A673 (cell line): ENCODE measurements around the gene DDX51.
"Not testable (repeated sequence)": the region's sequence is repeated elsewhere in the genome, so short reads cannot be mapped to it uniquely, and the experiment has no call there.

ENCODE experiments used
- EZH2 ChIP-seq: fragments of 200-600 bp; sonication (generic); IDR thresholded peaks from 2 replicates; pipeline ENCODE4 v1.6.1; 2017; ENCODE audit warnings: borderline replicate concordance, low read depth, mild to moderate bottlenecking, mixed read lengths, antibody characterized with exemption, low read length; ENCODE audit not compliant: poor library complexity, severe bottlenecking
- TF ChIP-seq, protein P1 (sequence below): fragments of 300-800, 200-600 bp; sonication (generic); conservative IDR thresholded peaks from 2 replicates; pipeline ENCODE4 v1.5.1; 2017; ENCODE audit warnings: low read depth, mild to moderate bottlenecking, antibody characterized with exemption, low read length, moderate library complexity, mixed read lengths

DNA sequence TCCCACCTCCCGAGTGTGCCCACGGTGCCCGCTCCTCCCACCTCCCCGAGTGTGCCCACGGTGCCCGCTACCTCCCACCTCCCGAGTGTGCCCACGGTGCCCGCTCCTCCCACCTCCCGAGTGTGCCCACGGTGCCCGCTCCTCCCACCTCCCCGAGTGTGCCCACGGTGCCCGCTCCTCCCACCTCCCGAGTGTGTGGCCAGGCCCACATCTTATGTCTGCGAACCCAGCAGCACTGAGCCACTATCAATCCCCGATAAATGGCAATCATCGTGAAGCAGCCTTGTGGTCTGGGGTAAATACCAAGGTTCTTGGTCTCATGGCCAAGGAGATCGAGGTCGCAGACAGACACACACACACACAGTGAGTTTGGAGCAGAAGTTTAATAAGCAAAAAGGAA lies 7.9 kb downstream of the DDX51 start:
- TF ChIP-seq EZH2 = not testable (repeated sequence)
- TF ChIP-seq, protein P1, sequence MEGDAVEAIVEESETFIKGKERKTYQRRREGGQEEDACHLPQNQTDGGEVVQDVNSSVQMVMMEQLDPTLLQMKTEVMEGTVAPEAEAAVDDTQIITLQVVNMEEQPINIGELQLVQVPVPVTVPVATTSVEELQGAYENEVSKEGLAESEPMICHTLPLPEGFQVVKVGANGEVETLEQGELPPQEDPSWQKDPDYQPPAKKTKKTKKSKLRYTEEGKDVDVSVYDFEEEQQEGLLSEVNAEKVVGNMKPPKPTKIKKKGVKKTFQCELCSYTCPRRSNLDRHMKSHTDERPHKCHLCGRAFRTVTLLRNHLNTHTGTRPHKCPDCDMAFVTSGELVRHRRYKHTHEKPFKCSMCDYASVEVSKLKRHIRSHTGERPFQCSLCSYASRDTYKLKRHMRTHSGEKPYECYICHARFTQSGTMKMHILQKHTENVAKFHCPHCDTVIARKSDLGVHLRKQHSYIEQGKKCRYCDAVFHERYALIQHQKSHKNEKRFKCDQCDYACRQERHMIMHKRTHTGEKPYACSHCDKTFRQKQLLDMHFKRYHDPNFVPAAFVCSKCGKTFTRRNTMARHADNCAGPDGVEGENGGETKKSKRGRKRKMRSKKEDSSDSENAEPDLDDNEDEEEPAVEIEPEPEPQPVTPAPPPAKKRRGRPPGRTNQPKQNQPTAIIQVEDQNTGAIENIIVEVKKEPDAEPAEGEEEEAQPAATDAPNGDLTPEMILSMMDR = not testable (repeated sequence)
